ENCODE measurements around the gene KRT36.

The KRT36 gene

GRCh38 chr17:41500131-41500911 lies 10.6 kb upstream of the KRT36 start:
- no peak for DNase-seq (ENCODE audit: low spot score)

GRCh38 chr17:41499714-41500113 lies 10.0 kb upstream of the KRT36 start:
- no peak for DNase-seq (ENCODE audit: low spot score)

- no peak for DNase-seq (ENCODE audit: low spot score)
These were observed 8.6 kb upstream of the KRT36 start for GRCh38 chr17:41498276-41498675.

- peak; percentile 88 for DNase-seq (ENCODE audit: low spot score)
These were observed 7.2 kb upstream of the KRT36 start for GRCh38 chr17:41496803-41497484.

- DNase-seq (ENCODE audit: low spot score): no peak
These were observed 4.8 kb upstream of the KRT36 start for GRCh38 chr17:41494524-41494923.

- no peak for DNase-seq (ENCODE audit: low spot score)
These were observed 3.1 kb upstream of the KRT36 start for GRCh38 chr17:41492771-41493170.

GRCh38 chr17:41492351-41492750 lies 2.6 kb upstream of the KRT36 start:
- DNase-seq (ENCODE audit: low spot score): no peak

GRCh38 chr17:41491476-41491875 lies 1.8 kb upstream of the KRT36 start:
- DNase-seq (ENCODE audit: low spot score): no peak

- DNase-seq (ENCODE audit: low spot score): no peak
These were observed 585 bp upstream of the KRT36 start for GRCh38 chr17:41490000-41490990.

- DNase-seq (ENCODE audit: low spot score): no peak
These were observed 2.7 kb downstream of the KRT36 start for GRCh38 chr17:41486809-41487530.

GRCh38 chr17:41486316-41486715 lies 3.4 kb downstream of the KRT36 start:
- DNase-seq (ENCODE audit: low spot score): no peak

- no peak for DNase-seq (ENCODE audit: low spot score)
These were observed 4.5 kb downstream of the KRT36 start for GRCh38 chr17:41484920-41485904.

- DNase-seq (ENCODE audit: low spot score): no peak
These were observed 5.5 kb downstream of the KRT36 start for GRCh38 chr17:41483991-41484826.

GRCh38 chr17:41483531-41483930 lies 6.2 kb downstream of the KRT36 start:
- DNase-seq (ENCODE audit: low spot score): no peak

- no peak for DNase-seq (ENCODE audit: low spot score)
These were observed 8.7 kb downstream of the KRT36 start, which contains the start of gene KRT35 for GRCh38 chr17:41481036-41481435. KRT35 (minus strand) TSS chr17:41481151; CDS start chr17:41481097, 54 bp downstream.

GRCh38 chr17:41480581-41480980 lies 9.1 kb downstream of the KRT36 start:
- no peak for DNase-seq (ENCODE audit: low spot score)

GRCh38 chr17:41480136-41480535 lies 9.6 kb downstream of the KRT36 start:
- DNase-seq (ENCODE audit: low spot score): no peak

GRCh38 chr17:41478237-41478636 lies 11.5 kb downstream of the KRT36 start:
- no peak for DNase-seq (ENCODE audit: low spot score)
